Left lung (tissue), 10 donors: Measurements from ENCODE around the gene TMEM131. TPM values are rescaled to one million over a fixed set of nuclear protein-coding genes. Genes with fewer than 3 reads are reported as not detected.

Experiments used
- ATAC-seq: fragments of 200-7000 bp; cut with Tn5 transposase; one replicate; pipeline ENCODE4 v1.9.1; 2020; ENCODE audit warnings: moderate library complexity
- DNase-seq, 4 donors: peaks; one replicate each; pipeline ENCODE4 v3.0.0-alpha.2; 2013 to 2020
- H3K27ac ChIP-seq, 2 donors: fragments of 200-600 bp; sonication (generic) in 1 of 2; one replicate each; pipeline versions ENCODE4 v1.5.0 to v1.8.0; 2020 to 2021
- H3K27me3 ChIP-seq, 2 donors: fragments of 200-600 bp; sonication (generic) in 1 of 2; one replicate each; pipeline versions ENCODE4 v1.5.0 to v1.8.0; 2020 to 2021
- H3K36me3 ChIP-seq, 2 donors: fragments of 200-600 bp; sonication (generic) in 1 of 2; one replicate each; pipeline versions ENCODE4 v1.5.0 to v1.8.0; 2020 to 2021
- H3K4me1 ChIP-seq, 2 donors: fragments of 200-600 bp; one replicate each; pipeline ENCODE4 v1.8.0; 2021
- H3K4me3 ChIP-seq, 2 donors: fragments of 200-600 bp; sonication (generic) in 1 of 2; one replicate each; pipeline versions ENCODE4 v1.5.0 to v1.8.0; 2020 to 2021; ENCODE audit warnings: mild to moderate bottlenecking in 1 of 2
- H3K9me3 ChIP-seq, 2 donors: fragments of 200-600 bp; sonication (generic) in 1 of 2; one replicate each; pipeline versions ENCODE4 v1.5.0 to v1.8.0; 2020 to 2021
- CTCF ChIP-seq, 2 donors: fragments of 200-600 bp; sonication (generic) in 1 of 2; IDR thresholded peaks; one replicate each; pipeline versions ENCODE4 v1.5.0 to v1.8.0; 2021; ENCODE audit warnings: antibody characterized with exemption in 2 of 2
- intact Hi-C, 2 donors: fragments of 100-400 bp; cut with DNase I; formaldehyde crosslinking; loops; one replicate each; pipeline versions ENCODE4 v1.11.2 to v1.14.2; 2022
- polyA plus RNA-seq, 6 donors: library from polyadenylated mRNA; unstranded; fragments of 120-200 nt; gene quantifications; one replicate each; pipeline ENCODE4 v1.2.1, GENCODE V29; 2013; ENCODE audit not compliant: insufficient read length in 6 of 6
- total RNA-seq, 2 donors: library from RNA; stranded (reverse); fragmentation: NEBNext Ultra II Directional; extraction: Animal tissue kit (Norgen Biotek cat#: 25700); gene quantifications; one replicate each; pipeline ENCODE4 v1.2.1, GENCODE V29; 2021
- donor health status: DM: no; HTN: yes; CAD: no.
- donor health status: DM: no; HTN: no; CAD: no.

Gene TMEM131
- total and polyA plus RNA-seq, 8 donors = 43.9 to 52.0 (median 47.8) TPM

- Histone ChIP-seq H3K4me1 (peaks cover 19 to 44% of the 10 kb centered on the region in 2 donors), H3K36me3 (no peaks in the 10 kb centered on the region), H3K4me3 (no peak overlapping the region), H3K27ac (no peak overlapping the region), H3K9me3 (no peaks in the 10 kb centered on the region), H3K27me3 (no peaks in the 10 kb centered on the region)
- no peak for ATAC-seq
- intact Hi-C loops = no loop called here
- DNase-seq = no peak
- no peak for TF ChIP-seq CTCF (IDR thresholded peaks at IDR 0.05)
Observed at GRCh38 chr2:97965116-97965515, 30.6 kb downstream of the TMEM131 start.

- intact Hi-C loops = no loop called here
- Histone ChIP-seq H3K27me3 (no peaks in the 10 kb centered on the region), H3K9me3 (no peaks in the 10 kb centered on the region), H3K4me1 (peaks cover 14 to 32% of the 10 kb centered on the region in 2 donors), H3K4me3 (no peak overlapping the region), H3K27ac (no peak overlapping the region), H3K36me3 (no peaks in the 10 kb centered on the region)
- DNase-seq (no peak), ATAC-seq (peak; percentile 42)
- no peak for TF ChIP-seq CTCF (IDR thresholded peaks at IDR 0.05)
Observed at GRCh38 chr2:97963880-97964279, 31.9 kb downstream of the TMEM131 start.

GRCh38 chr2:97963079-97963406, 32.7 kb downstream of the TMEM131 start:
- DNase-seq (no peak), ATAC-seq (no peak)
- Histone ChIP-seq H3K36me3 (no peaks in the 10 kb centered on the region), H3K27ac (no peak overlapping the region), H3K4me1 (peaks cover 14 to 25% of the 10 kb centered on the region in 2 donors), H3K4me3 (no peak overlapping the region), H3K9me3 (no peaks in the 10 kb centered on the region), H3K27me3 (no peaks in the 10 kb centered on the region)
- intact Hi-C loops = no loop called here
- no peak for TF ChIP-seq CTCF (IDR thresholded peaks at IDR 0.05)

- DNase-seq (no peak), ATAC-seq (no peak)
- intact Hi-C loops = no loop called here
- Histone ChIP-seq H3K27ac (no peak overlapping the region), H3K27me3 (no peaks in the 10 kb centered on the region), H3K4me1 (peaks cover 9 to 22% of the 10 kb centered on the region in 2 donors), H3K36me3 (no peaks in the 10 kb centered on the region), H3K4me3 (no peak overlapping the region), H3K9me3 (no peaks in the 10 kb centered on the region)
- no peak for TF ChIP-seq CTCF (IDR thresholded peaks at IDR 0.05)
Observed at GRCh38 chr2:97961534-97961933, 34.2 kb downstream of the TMEM131 start.

- ATAC-seq (no peak), DNase-seq (no peak)
- Histone ChIP-seq H3K9me3 (no peaks in the 10 kb centered on the region), H3K36me3 (no peaks in the 10 kb centered on the region), H3K4me1 (peaks cover 4 to 12% of the 10 kb centered on the region in 2 donors), H3K27me3 (no peaks in the 10 kb centered on the region), H3K27ac (no peak overlapping the region), H3K4me3 (no peak overlapping the region)
- no peak for TF ChIP-seq CTCF (IDR thresholded peaks at IDR 0.05)
- intact Hi-C loops = no loop called here
Observed at GRCh38 chr2:97958184-97958583, 37.6 kb downstream of the TMEM131 start.
